Measurements from ENCODE around the gene PRKAR1A.

PRKAR1A gene

GRCh38 chr17:68468788-68469187 is 43.4 kb upstream of the PRKAR1A start:
- Histone ChIP-seq H4K20me1 (ENCODE audit: insufficient read depth, low read length) (no peaks in the 10 kb centered on the region), H3K9me3 (replicated peaks; ENCODE audit: insufficient read depth, low read length) (no peaks in the 10 kb centered on the region), H3K4me2 (ENCODE audit: low read depth, low read length) (no peak overlapping the region), H3K79me2 (ENCODE audit: low read length) (no peaks in the 10 kb centered on the region), H3K4me3 (ENCODE audit: low read length) (no peak overlapping the region), H3K27ac (ENCODE audit: low read length) (no peak overlapping the region), H3K36me3 (replicated peaks; ENCODE audit: insufficient read depth, low read length) (no peaks in the 10 kb centered on the region), H3F3A (ENCODE audit: insufficient read depth, low read length) (0 out of 2 replicates have a peak, but pooled peaks cover 3% of the 10 kb centered on the region), H3K9ac (ENCODE audit: low read length) (no peak overlapping the region), H3K27me3 (replicated peaks; ENCODE audit: insufficient read depth, low read length) (no peaks in the 10 kb centered on the region), H2AFZ (ENCODE audit: low read length) (no peak overlapping the region), H3K4me1 (ENCODE audit: low read length) (peaks cover 18% of the 10 kb centered on the region), H3K9me2 (replicated peaks; ENCODE audit: insufficient read depth, low read length) (no peaks in the 10 kb centered on the region)
- no peak for DNase-seq
- TF ChIP-seq CTCF (IDR thresholded peaks at IDR 0.05; ENCODE audit: low read length) (no peak), EZH2 (optimal IDR thresholded peaks at IDR 0.05; ENCODE audit: low read depth, low read length) (no peak), EZH2phosphoT487 (IDR thresholded peaks at IDR 0.05; ENCODE audit: low read length) (no peak)

GRCh38 chr17:68470961-68471360 is 41.3 kb upstream of the PRKAR1A start:
- H2AFZ ChIP-seq (ENCODE audit: low read length), result no peak overlapping the region
- H3K79me2 ChIP-seq (ENCODE audit: low read length), result no peaks in the 10 kb centered on the region
- H3F3A ChIP-seq (ENCODE audit: insufficient read depth, low read length), result 0 out of 2 replicates have a peak, but pooled peaks cover 3% of the 10 kb centered on the region
- H3K27me3 ChIP-seq (replicated peaks; ENCODE audit: insufficient read depth, low read length), result no peaks in the 10 kb centered on the region
- H3K4me2 ChIP-seq (ENCODE audit: low read depth, low read length), result no peak overlapping the region
- peaks cover 14% of the 10 kb centered on the region for H3K4me1 ChIP-seq (ENCODE audit: low read length)
- TF ChIP-seq CTCF (IDR thresholded peaks at IDR 0.05; ENCODE audit: low read length), result no peak
- TF ChIP-seq EZH2 (optimal IDR thresholded peaks at IDR 0.05; ENCODE audit: low read depth, low read length), result no peak
- no peak for TF ChIP-seq EZH2phosphoT487 (IDR thresholded peaks at IDR 0.05; ENCODE audit: low read length)
- H3K4me3 ChIP-seq (ENCODE audit: low read length), result no peak overlapping the region
- H3K36me3 ChIP-seq (replicated peaks; ENCODE audit: insufficient read depth, low read length), result no peaks in the 10 kb centered on the region
- no peak overlapping the region for H3K9ac ChIP-seq (ENCODE audit: low read length)
- DNase-seq, result no peak
- H3K9me3 ChIP-seq (replicated peaks; ENCODE audit: insufficient read depth, low read length), result no peaks in the 10 kb centered on the region
- no peak overlapping the region for H3K27ac ChIP-seq (ENCODE audit: low read length)
- no peaks in the 10 kb centered on the region for H4K20me1 ChIP-seq (ENCODE audit: insufficient read depth, low read length)
- H3K9me2 ChIP-seq (replicated peaks; ENCODE audit: insufficient read depth, low read length), result no peaks in the 10 kb centered on the region

GRCh38 chr17:68480885-68481284 is 31.3 kb upstream of the PRKAR1A start:
- H3K4me1 ChIP-seq (ENCODE audit: low read length), result peaks cover 14% of the 10 kb centered on the region
- H3F3A ChIP-seq (ENCODE audit: insufficient read depth, low read length), result no peaks in the 10 kb centered on the region
- H3K9me2 ChIP-seq (replicated peaks; ENCODE audit: insufficient read depth, low read length), result no peaks in the 10 kb centered on the region
- H3K9me3 ChIP-seq (replicated peaks; ENCODE audit: insufficient read depth, low read length), result no peaks in the 10 kb centered on the region
- H3K9ac ChIP-seq (ENCODE audit: low read length), result no peak overlapping the region
- no peaks in the 10 kb centered on the region for H3K79me2 ChIP-seq (ENCODE audit: low read length)
- peak overlapping the region; percentile 20; the same call in 1 of the 2 replicates for H3K4me2 ChIP-seq (ENCODE audit: low read depth, low read length)
- H3K36me3 ChIP-seq (replicated peaks; ENCODE audit: insufficient read depth, low read length), result no peaks in the 10 kb centered on the region
- no peak overlapping the region for H3K4me3 ChIP-seq (ENCODE audit: low read length)
- H3K27me3 ChIP-seq (replicated peaks; ENCODE audit: insufficient read depth, low read length), result no peaks in the 10 kb centered on the region
- DNase-seq, result peak; percentile 54
- H4K20me1 ChIP-seq (ENCODE audit: insufficient read depth, low read length), result no peaks in the 10 kb centered on the region
- peak overlapping the region; percentile 47; the same call in 1 of the 2 replicates for H2AFZ ChIP-seq (ENCODE audit: low read length)
- no peak for TF ChIP-seq EZH2phosphoT487 (IDR thresholded peaks at IDR 0.05; ENCODE audit: low read length)
- no peak for TF ChIP-seq EZH2 (optimal IDR thresholded peaks at IDR 0.05; ENCODE audit: low read depth, low read length)
- TF ChIP-seq CTCF (IDR thresholded peaks at IDR 0.05; ENCODE audit: low read length), result no peak
- H3K27ac ChIP-seq (ENCODE audit: low read length), result peak overlapping the region; percentile 27; the same call in 1 of the 2 replicates

All from MM.1S (cell line).